A673 (cell line): ENCODE measurements around the gene TSHR. TPM values are rescaled to one million over a fixed set of nuclear protein-coding genes. Genes with fewer than 3 reads are reported as not detected.

ENCODE experiments used
- BruUV-seq: library from RNA; stranded (reverse); fragments of 400-500 nt; replicated peaks from 2 replicates; lab custom pipeline; 2021; lab: Mats Ljungman, UMichigan
- CTCF ChIA-PET: fragments of 300-600 bp; sonication (Branson Sonifier 250); formaldehyde crosslinking; loops from one replicate; lab custom pipeline; 2022; ENCODE audit warnings: antibody characterized with exemption; lab: Charles Lee
- POLR2A ChIA-PET: fragments of 300-600 bp; sonication (Branson Sonifier 250); formaldehyde crosslinking; loops from one replicate; lab custom pipeline; 2022; ENCODE audit warnings: antibody characterized with exemption; ENCODE audit not compliant: low non-redundant PET; lab: Charles Lee
- DNase-seq: peaks from one replicate; pipeline ENCODE4 v3.0.0-alpha.2; 2015; ENCODE audit warnings: low spot score
- H3K27ac ChIP-seq: fragments of 200-600 bp; sonication (generic); 2 replicates; pipeline ENCODE4 v1.5.1; 2016; ENCODE audit warnings: mixed run types, low read depth, mild to moderate bottlenecking, mixed read lengths, antibody characterized with exemption, low read length; ENCODE audit not compliant: poor library complexity, severe bottlenecking
- H3K27me3 ChIP-seq: fragments of 200-600 bp; sonication (generic); replicated peaks from 2 replicates; pipeline ENCODE4 v1.6.1; 2017; ENCODE audit warnings: mixed run types, low read depth, mild to moderate bottlenecking, mixed read lengths, antibody characterized with exemption, low read length; ENCODE audit not compliant: insufficient read depth, poor library complexity
- H3K36me3 ChIP-seq: fragments of 200-600 bp; sonication (generic); 2 replicates; pipeline ENCODE4 v1.6.1; 2016; ENCODE audit warnings: mixed run types, mild to moderate bottlenecking, mixed read lengths, antibody characterized with exemption, low read length; ENCODE audit not compliant: insufficient read depth, poor library complexity, severe bottlenecking
- H3K4me1 ChIP-seq: fragments of 200-600 bp; sonication (generic); 2 replicates; pipeline ENCODE4 v1.6.1; 2017; ENCODE audit warnings: mixed run types, mild to moderate bottlenecking, mixed read lengths, antibody characterized with exemption, low read length; ENCODE audit not compliant: insufficient read depth, poor library complexity, severe bottlenecking
- H3K4me3 ChIP-seq: fragments of 200-600 bp; sonication (generic); 2 replicates; pipeline ENCODE4 v1.5.1; 2016; ENCODE audit warnings: low read depth, mixed run types, mild to moderate bottlenecking, mixed read lengths, low read length; ENCODE audit not compliant: poor library complexity, severe bottlenecking
- H3K9me3 ChIP-seq: fragments of 200-600 bp; sonication (generic); 2 replicates; pipeline ENCODE4 v1.6.1; 2016; ENCODE audit warnings: mixed run types, low read depth, mild to moderate bottlenecking, mixed read lengths, antibody characterized with exemption, low read length; ENCODE audit not compliant: poor library complexity, severe bottlenecking
- CTCF ChIP-seq: fragments of 300-800, 200-600 bp; sonication (generic); conservative IDR thresholded peaks from 2 replicates; pipeline ENCODE4 v1.5.1; 2017; ENCODE audit warnings: low read depth, mild to moderate bottlenecking, antibody characterized with exemption, low read length, moderate library complexity, mixed read lengths
- EZH2 ChIP-seq: fragments of 200-600 bp; sonication (generic); IDR thresholded peaks from 2 replicates; pipeline ENCODE4 v1.6.1; 2017; ENCODE audit warnings: borderline replicate concordance, low read depth, mild to moderate bottlenecking, mixed read lengths, antibody characterized with exemption, low read length; ENCODE audit not compliant: poor library complexity, severe bottlenecking
- intact Hi-C: fragments of 100-400 bp; cut with micrococcal nuclease; formaldehyde crosslinking; loops from one replicate; pipeline ENCODE4 v1.10.0; 2022; ENCODE audit not compliant: unreplicated experiment
- total RNA-seq: library from RNA; stranded (reverse); gene quantifications from 2 replicates; pipeline ENCODE4 v1.2.3, GENCODE V29; 2021

TSHR gene
- total RNA-seq, 1 experiment from 2014 or later: not detected

GRCh38 chr14:81087230-81087629 lies 131.8 kb downstream of the TSHR start:
- CTCF ChIA-PET: no interaction called here
- no peaks in the 10 kb centered on the region for H3K4me1 ChIP-seq
- intact Hi-C loops: no loop called here
- no peaks in the 10 kb centered on the region for H3K9me3 ChIP-seq
- BruUV-seq: no TSS peak
- TF ChIP-seq CTCF (no peak), EZH2 (no peak)
- H3K4me3 ChIP-seq: no peak overlapping the region
- H3K36me3 ChIP-seq: no peaks in the 10 kb centered on the region
- H3K27me3 ChIP-seq: no peaks in the 10 kb centered on the region
- H3K27ac ChIP-seq: no peak overlapping the region
- POLR2A ChIA-PET: no interaction called here
- DNase-seq: no peak

DNA sequence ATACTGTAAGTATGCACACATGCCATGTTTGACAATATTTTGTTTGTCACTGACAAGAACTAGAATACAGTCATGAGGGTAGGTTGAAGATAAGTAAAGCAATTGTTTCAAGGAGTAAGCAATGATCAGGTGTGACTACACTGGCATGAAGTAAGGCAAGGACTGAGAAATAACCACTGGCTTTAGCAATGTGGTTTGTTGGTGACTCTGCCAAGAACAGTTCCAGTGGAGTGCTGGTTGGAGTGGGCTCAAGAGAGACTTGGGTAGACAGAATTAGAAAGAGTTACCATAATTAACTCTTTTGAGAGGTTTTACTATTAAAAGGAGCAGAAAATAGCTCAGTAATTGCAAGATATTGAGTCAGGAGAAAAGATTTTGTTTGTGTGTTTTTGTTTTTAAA lies 135.7 kb downstream of the TSHR start:
- ChIA-PET POLR2A (no interaction called here), CTCF (no interaction called here)
- DNase-seq: no peak
- Histone ChIP-seq H3K9me3 (no peaks in the 10 kb centered on the region), H3K27me3 (no peaks in the 10 kb centered on the region), H3K4me3 (no peak overlapping the region), H3K36me3 (no peaks in the 10 kb centered on the region), H3K4me1 (no peaks in the 10 kb centered on the region), H3K27ac (no peak overlapping the region)
- intact Hi-C loops: no loop called here
- BruUV-seq: no TSS peak
- TF ChIP-seq CTCF (no peak), EZH2 (no peak)

DNA sequence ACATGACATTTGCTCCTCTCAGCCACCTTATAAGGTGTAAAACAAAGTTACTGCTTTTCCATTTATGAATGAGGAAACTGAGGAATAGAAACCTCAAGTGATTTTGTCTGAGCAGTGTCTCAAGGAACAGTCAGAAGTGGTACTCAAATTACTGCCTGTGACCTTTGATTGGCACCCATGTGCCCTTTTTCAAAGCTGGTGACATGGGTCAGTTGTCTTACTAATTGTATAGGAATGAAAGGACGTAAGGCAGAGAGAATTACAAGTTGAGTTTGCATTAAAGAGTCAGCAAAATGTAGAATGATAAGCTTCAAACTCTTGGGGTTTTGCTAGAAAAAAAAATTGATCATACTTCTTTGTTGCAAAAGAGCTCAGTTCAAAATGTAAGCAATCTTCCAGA lies 136.2 kb downstream of the TSHR start:
- CTCF ChIA-PET: no interaction called here
- intact Hi-C loops: no loop called here
- no TSS peak for BruUV-seq

More for the DNA sequence above, 136.2 kb downstream of the TSHR start:
- no peak for TF ChIP-seq EZH2
- no peak for TF ChIP-seq CTCF
- Histone ChIP-seq H3K4me1 (no peaks in the 10 kb centered on the region), H3K4me3 (no peak overlapping the region), H3K27me3 (no peaks in the 10 kb centered on the region), H3K9me3 (no peaks in the 10 kb centered on the region), H3K27ac (no peak overlapping the region), H3K36me3 (no peaks in the 10 kb centered on the region)
- POLR2A ChIA-PET: no interaction called here
- no peak for DNase-seq
